Mononuclear cell (primary cell): ENCODE results near the gene CCDC116. TPM values are rescaled to one million over a fixed set of nuclear protein-coding genes. Genes with fewer than 3 reads are reported as not detected.
"Not testable (repeated sequence)": the region's sequence is repeated elsewhere in the genome, so short reads cannot be mapped to it uniquely, and the experiment has no call there.

Experiments
- H3K27me3 ChIP-seq: 2 replicates; pipeline ENCODE4 v1.6.0; 2011; ENCODE audit warnings: low read length, control low read depth; ENCODE audit not compliant: insufficient read depth
- H3K4me1 ChIP-seq: 2 replicates; pipeline ENCODE4 v1.5.1; 2011; ENCODE audit warnings: mild to moderate bottlenecking, low read length, control low read depth; ENCODE audit not compliant: insufficient read depth
- H3K4me3 ChIP-seq: 2 replicates; pipeline ENCODE4 v1.5.1; 2011; ENCODE audit warnings: mild to moderate bottlenecking, low read length, moderate library complexity
- H3K9me3 ChIP-seq: 2 replicates; pipeline ENCODE4 v1.5.1; 2011; ENCODE audit warnings: low read depth, mild to moderate bottlenecking, control low read depth, low read length
- total RNA-seq: library from RNA; depleted of rRNA; stranded (reverse); fragments of >200 nt; gene quantifications from one replicate; pipeline ENCODE4 v1.2.3, GENCODE V29; 2012

CCDC116 gene
- total RNA-seq, 1 donor = not detected

GRCh38 chr22:21634844-21635243, 2.3 kb downstream of the CCDC116 start:
- H3K4me3 ChIP-seq = no peak overlapping the region
- H3K4me1 ChIP-seq = peaks cover 5% of the 10 kb centered on the region
- no peaks in the 10 kb centered on the region for H3K27me3 ChIP-seq
- no peaks in the 10 kb centered on the region for H3K9me3 ChIP-seq

- Histone ChIP-seq H3K27me3 (no peaks in the 10 kb centered on the region), H3K9me3 (no peaks in the 10 kb centered on the region), H3K4me3 (no peak overlapping the region), H3K4me1 (peaks cover 2% of the 10 kb centered on the region)
These were observed 3.4 kb downstream of the CCDC116 start for GRCh38 chr22:21635771-21636510.

GRCh38 chr22:21636629-21637218, 4.2 kb downstream of the CCDC116 start:
- no peak overlapping the region for H3K4me3 ChIP-seq
- H3K4me1 ChIP-seq = peaks cover 10% of the 10 kb centered on the region
- no peaks in the 10 kb centered on the region for H3K9me3 ChIP-seq
- no peaks in the 10 kb centered on the region for H3K27me3 ChIP-seq

GRCh38 chr22:21637450-21637849, 4.9 kb downstream of the CCDC116 start:
- peaks cover 14% of the 10 kb centered on the region for H3K4me1 ChIP-seq
- not testable (repeated sequence) for H3K9me3 ChIP-seq, H3K4me3 ChIP-seq, H3K27me3 ChIP-seq

DNA sequence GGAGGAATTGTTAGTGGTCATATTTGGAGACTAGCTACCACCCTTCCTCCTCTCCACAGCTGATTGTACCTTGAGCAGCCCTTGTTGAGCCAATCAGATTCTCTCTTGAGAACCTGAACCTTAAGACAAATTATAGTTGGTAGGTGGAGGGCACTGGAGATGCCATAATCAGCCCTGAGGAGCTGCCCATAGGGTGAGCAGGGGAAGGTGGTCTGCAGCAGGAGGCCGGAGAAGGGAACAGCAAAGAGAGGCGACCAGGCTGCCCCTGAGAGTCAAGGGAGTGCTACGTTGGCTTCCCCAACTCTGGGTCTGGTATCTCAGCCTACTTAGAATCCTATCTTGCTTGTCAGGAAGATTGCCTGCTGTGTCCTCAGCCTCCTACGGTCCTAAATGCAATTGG, 6.8 kb downstream of the CCDC116 start:
- no peaks in the 10 kb centered on the region for H3K9me3 ChIP-seq
- H3K4me3 ChIP-seq = no peak overlapping the region
- H3K4me1 ChIP-seq = peaks cover 26% of the 10 kb centered on the region
- H3K27me3 ChIP-seq = no peaks in the 10 kb centered on the region

- Histone ChIP-seq H3K9me3 (no peaks in the 10 kb centered on the region), H3K27me3 (no peaks in the 10 kb centered on the region)
These were observed 8.2 kb downstream of the CCDC116 start for GRCh38 chr22:21640810-21641209.

GRCh38 chr22:21641417-21641788, 8.8 kb downstream of the CCDC116 start:
- H3K9me3 ChIP-seq = no peaks in the 10 kb centered on the region
- peak overlapping the region; percentile 54 for H3K4me3 ChIP-seq
- H3K4me1 ChIP-seq = peaks cover 29% of the 10 kb centered on the region
- H3K27me3 ChIP-seq = no peaks in the 10 kb centered on the region

More at GRCh38 chr22:21640810-21641209, 8.2 kb downstream of the CCDC116 start:
- Histone ChIP-seq H3K4me1 (peaks cover 26% of the 10 kb centered on the region), H3K4me3 (no peak overlapping the region)

- H3K27me3 ChIP-seq = no peaks in the 10 kb centered on the region
- H3K9me3 ChIP-seq = no peaks in the 10 kb centered on the region
- H3K4me3 ChIP-seq = peak within 1 kb of the TSS; percentile 54
- peaks cover 35% of the 10 kb centered on the region for H3K4me1 ChIP-seq
These were observed 9.4 kb downstream of the CCDC116 start, which contains the start of gene SDF2L1 for GRCh38 chr22:21641789-21642583. Gene SDF2L1 (plus strand): TSS chr22:21642302. CDS start chr22:21642337, 35 bp downstream.

- H3K4me3 ChIP-seq = peak overlapping the region; percentile 54
- no peaks in the 10 kb centered on the region for H3K9me3 ChIP-seq
- peaks cover 36% of the 10 kb centered on the region for H3K4me1 ChIP-seq
- H3K27me3 ChIP-seq = no peaks in the 10 kb centered on the region
These were observed 10.3 kb downstream of the CCDC116 start for GRCh38 chr22:21642584-21643448.

DNA sequence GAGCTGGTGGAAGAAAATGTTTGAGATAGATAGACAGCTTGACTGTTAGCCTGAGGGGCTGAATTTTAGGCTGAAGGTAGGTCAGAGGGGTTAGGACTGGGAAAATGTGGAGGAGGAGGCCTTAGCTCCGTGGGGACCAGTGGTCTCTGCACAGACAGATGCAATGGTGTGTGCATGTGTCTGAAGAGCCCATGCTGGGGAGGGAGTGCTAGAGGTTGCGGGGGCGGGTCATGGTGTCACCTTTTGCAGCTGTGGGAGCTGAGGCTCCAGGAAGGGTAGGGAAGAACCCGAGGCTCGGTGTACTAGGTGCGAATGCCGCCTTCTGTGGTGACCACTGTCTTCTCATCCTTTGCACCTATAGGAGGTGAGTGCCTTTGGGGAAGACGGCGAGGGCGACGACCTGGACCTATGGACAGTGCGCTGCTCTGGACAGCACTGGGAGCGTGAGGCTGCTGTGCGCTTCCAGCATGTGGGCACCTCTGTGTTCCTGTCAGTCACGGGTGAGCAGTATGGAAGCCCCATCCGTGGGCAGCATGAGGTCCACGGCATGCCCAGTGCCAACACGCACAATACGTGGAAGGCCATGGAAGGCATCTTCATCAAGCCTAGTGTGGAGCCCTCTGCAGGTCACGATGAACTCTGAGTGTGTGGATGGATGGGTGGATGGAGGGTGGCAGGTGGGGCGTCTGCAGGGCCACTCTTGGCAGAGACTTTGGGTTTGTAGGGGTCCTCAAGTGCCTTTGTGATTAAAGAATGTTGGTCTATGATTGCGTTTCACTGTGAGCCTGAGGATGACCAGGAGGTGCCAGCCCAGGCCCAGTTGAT, 11.2 kb downstream of the CCDC116 start:
- Histone ChIP-seq H3K4me1 (peaks cover 36% of the 10 kb centered on the region), H3K9me3 (no peaks in the 10 kb centered on the region), H3K4me3 (no peak overlapping the region), H3K27me3 (no peaks in the 10 kb centered on the region)

DNA sequence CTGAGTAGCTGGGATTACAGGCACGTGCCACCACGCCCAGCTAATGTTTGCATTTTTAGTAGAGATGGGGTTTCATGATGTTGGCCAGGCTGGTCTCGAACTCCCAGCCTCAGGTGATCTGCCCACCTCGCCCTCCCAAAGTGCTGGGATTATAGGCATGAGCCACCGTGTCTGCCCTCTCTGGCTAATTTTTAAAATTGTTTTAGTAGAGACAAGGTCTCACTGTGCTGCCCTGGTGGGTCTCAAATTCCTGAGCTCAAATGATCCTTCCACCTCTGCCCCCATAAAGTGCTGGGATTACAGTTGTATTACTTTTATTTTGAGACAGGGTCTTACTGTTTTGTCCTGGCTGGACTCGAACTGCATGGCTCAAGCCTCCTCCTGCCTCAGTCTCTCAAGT, 13.0 kb downstream of the CCDC116 start:
- H3K4me3 ChIP-seq = not testable (repeated sequence)
- H3K4me1 ChIP-seq = peaks cover 36% of the 10 kb centered on the region

GRCh38 chr22:21646608-21647590, 14.3 kb downstream of the CCDC116 start:
- Histone ChIP-seq H3K4me3 (no peak overlapping the region), H3K27me3 (no peaks in the 10 kb centered on the region), H3K4me1 (peaks cover 38% of the 10 kb centered on the region), H3K9me3 (no peaks in the 10 kb centered on the region)

More for the DNA sequence above, 13.0 kb downstream of the CCDC116 start:
- H3K27me3 ChIP-seq, H3K9me3 ChIP-seq: not testable (repeated sequence)

- peaks cover 31% of the 10 kb centered on the region for H3K4me1 ChIP-seq
- H3K9me3 ChIP-seq = no peaks in the 10 kb centered on the region
- no peak overlapping the region for H3K4me3 ChIP-seq
- no peaks in the 10 kb centered on the region for H3K27me3 ChIP-seq
These were observed 17.7 kb downstream of the CCDC116 start for GRCh38 chr22:21650280-21650679.
